Stomach (tissue), 4 donors: ENCODE results near the gene SF3A2.

Source experiments
- CTCF ChIP-seq, 7 experiments: fragments of 450-650 bp in 4 of 7; fragments of 200-600 bp in 3 of 7; sonication (generic) in 3 of 7; IDR thresholded peaks; one replicate each; pipeline ENCODE4 v1.5.1; 2016 to 2019; ENCODE audit warnings: antibody characterized with exemption in 7 of 7, control low read depth in 2 of 7, mild to moderate bottlenecking in 1 of 7
- POLR2A ChIP-seq, 4 donors: fragments of 450-650 bp; IDR thresholded peaks; one replicate each; pipeline ENCODE4 v1.6.1; 2016; ENCODE audit warnings: antibody characterized with exemption in 4 of 4, control low read depth in 2 of 4, mild to moderate bottlenecking in 1 of 4, moderate library complexity in 1 of 4
- POLR2AphosphoS5 ChIP-seq, 3 donors: sonication (generic); formaldehyde crosslinking; IDR thresholded peaks; one replicate each; pipeline ENCODE4 v1.6.1; 2016; ENCODE audit warnings: antibody characterized with exemption in 3 of 3

GRCh38 chr19:2232286-2233151 lies 4.1 kb upstream of the SF3A2 start:
- TF ChIP-seq CTCF (IDR thresholded peaks at IDR 0.05), result no peak
- no peak for TF ChIP-seq POLR2AphosphoS5 (IDR thresholded peaks at IDR 0.05)
- no peak for TF ChIP-seq POLR2A (IDR thresholded peaks at IDR 0.05)
